K562 (cell line): ENCODE results near the gene GGACT. TPM values are rescaled to one million over a fixed set of nuclear protein-coding genes. Genes with fewer than 3 reads are reported as not detected.

Experiments used
- CBX3 ChIP-seq, 2 experiments: IDR thresholded peaks; 1 replicate in 1 of 2; 2 replicates in 1 of 2; pipeline ENCODE4 v1.6.1; 2012; ENCODE audit warnings: inconsistent platforms in 2 of 2, low read length in 2 of 2, borderline replicate concordance in 1 of 2, control low read depth in 1 of 2
- STAG1 ChIP-seq: sonication (generic); formaldehyde crosslinking; IDR thresholded peaks from 2 replicates; pipeline ENCODE4 v1.5.0; 2020; ENCODE audit warnings: missing genetic modification reagents, borderline replicate concordance
- ZNF311 ChIP-seq: fragments of 250-450 bp; sonication (Bioruptor Pico); IDR thresholded peaks from 2 replicates; pipeline ENCODE4 v1.4.0; 2020; ENCODE audit warnings: mild to moderate bottlenecking, moderate library complexity
- polyA plus RNA-seq, 8 experiments: library from polyadenylated mRNA; depleted of rRNA in 4 of 8; stranded (reverse) in 5 of 8; unstranded in 3 of 8; fragments of >200 nt; fragmentation: Nextera tagmentation in 2 of 8; fragmentation: Illumina TruSeq in 1 of 8; extraction: Ambion mirVana in 2 of 8; extraction: Trizol in 1 of 8; gene quantifications; 2 replicates each; pipeline versions ENCODE4 v1.2.1 to v1.2.3, GENCODE V29; 2011 to 2014; ENCODE audit warnings: inconsistent platforms in 1 of 8, missing spikeins in 1 of 8
- total RNA-seq, 7 experiments: library from RNA; depleted of rRNA in 6 of 7; stranded (reverse); fragments of >200 nt in 6 of 7; fragmentation: Illumina TruSeq in 2 of 7; extraction: Trizol in 2 of 7; gene quantifications; 2 replicates each; pipeline versions ENCODE4 v1.2.1 to v1.2.3, GENCODE V29; 2011 to 2021; ENCODE audit warnings: low replicate concordance in 1 of 7
- TF ChIP-seq, protein P1 (sequence below): fragments of 200-800 bp; sonication (Bioruptor generic); IDR thresholded peaks from 2 replicates; pipeline ENCODE4 v1.6.1; 2017; ENCODE audit warnings: missing genetic modification characterization, missing compliant biosample characterization
- TF ChIP-seq, protein P2 (sequence below): sonication (generic); formaldehyde crosslinking; IDR thresholded peaks from 2 replicates; pipeline ENCODE4 v1.8.0; 2023; ENCODE audit warnings: missing genetic modification reagents, mild to moderate bottlenecking, borderline replicate concordance
- TF ChIP-seq, protein P3 (sequence below): sonication (generic); formaldehyde crosslinking; IDR thresholded peaks from 2 replicates; pipeline ENCODE4 v1.8.1; 2023; ENCODE audit warnings: mild to moderate bottlenecking, missing genetic modification reagents, moderate library complexity

Gene GGACT
- total and polyA plus RNA-seq, 9 of the 15 experiments (the other 6 are each of a cell fraction or from before 2014, with no cell fraction given) = 0.20 to 3.2 (median 1.7) TPM

DNA sequence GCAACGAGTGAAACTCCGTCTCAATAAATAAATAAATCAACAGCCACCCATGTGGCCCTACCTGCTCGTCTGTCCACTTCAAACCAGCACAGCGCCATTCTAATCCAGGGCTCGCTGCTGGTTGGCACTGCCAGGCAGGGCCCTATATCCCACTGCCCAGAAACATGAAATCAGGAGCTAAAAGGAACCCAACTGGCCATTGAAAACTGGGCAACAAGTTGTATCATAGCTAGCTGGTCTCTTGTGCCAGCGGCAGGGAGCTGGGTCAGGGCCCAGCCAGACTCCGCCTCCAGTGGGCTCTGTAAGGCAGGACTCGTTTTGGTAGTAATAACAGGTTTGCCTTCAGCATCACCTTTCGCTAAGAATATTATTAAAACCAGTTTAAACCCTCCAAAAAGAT is 39.3 kb downstream of the GGACT start (continued):
- TF ChIP-seq CBX3 (IDR thresholded peaks at IDR 0.05; ENCODE audit: borderline replicate concordance in 1 of 2, low read length in 2 of 2) (no peak), ZNF311 (CRISPR knock-in tag) (no peak), STAG1 (no peak)
- TF ChIP-seq, protein P1, sequence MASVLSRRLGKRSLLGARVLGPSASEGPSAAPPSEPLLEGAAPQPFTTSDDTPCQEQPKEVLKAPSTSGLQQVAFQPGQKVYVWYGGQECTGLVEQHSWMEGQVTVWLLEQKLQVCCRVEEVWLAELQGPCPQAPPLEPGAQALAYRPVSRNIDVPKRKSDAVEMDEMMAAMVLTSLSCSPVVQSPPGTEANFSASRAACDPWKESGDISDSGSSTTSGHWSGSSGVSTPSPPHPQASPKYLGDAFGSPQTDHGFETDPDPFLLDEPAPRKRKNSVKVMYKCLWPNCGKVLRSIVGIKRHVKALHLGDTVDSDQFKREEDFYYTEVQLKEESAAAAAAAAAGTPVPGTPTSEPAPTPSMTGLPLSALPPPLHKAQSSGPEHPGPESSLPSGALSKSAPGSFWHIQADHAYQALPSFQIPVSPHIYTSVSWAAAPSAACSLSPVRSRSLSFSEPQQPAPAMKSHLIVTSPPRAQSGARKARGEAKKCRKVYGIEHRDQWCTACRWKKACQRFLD (CRISPR knock-in tag) = no peak
- TF ChIP-seq, protein P2, sequence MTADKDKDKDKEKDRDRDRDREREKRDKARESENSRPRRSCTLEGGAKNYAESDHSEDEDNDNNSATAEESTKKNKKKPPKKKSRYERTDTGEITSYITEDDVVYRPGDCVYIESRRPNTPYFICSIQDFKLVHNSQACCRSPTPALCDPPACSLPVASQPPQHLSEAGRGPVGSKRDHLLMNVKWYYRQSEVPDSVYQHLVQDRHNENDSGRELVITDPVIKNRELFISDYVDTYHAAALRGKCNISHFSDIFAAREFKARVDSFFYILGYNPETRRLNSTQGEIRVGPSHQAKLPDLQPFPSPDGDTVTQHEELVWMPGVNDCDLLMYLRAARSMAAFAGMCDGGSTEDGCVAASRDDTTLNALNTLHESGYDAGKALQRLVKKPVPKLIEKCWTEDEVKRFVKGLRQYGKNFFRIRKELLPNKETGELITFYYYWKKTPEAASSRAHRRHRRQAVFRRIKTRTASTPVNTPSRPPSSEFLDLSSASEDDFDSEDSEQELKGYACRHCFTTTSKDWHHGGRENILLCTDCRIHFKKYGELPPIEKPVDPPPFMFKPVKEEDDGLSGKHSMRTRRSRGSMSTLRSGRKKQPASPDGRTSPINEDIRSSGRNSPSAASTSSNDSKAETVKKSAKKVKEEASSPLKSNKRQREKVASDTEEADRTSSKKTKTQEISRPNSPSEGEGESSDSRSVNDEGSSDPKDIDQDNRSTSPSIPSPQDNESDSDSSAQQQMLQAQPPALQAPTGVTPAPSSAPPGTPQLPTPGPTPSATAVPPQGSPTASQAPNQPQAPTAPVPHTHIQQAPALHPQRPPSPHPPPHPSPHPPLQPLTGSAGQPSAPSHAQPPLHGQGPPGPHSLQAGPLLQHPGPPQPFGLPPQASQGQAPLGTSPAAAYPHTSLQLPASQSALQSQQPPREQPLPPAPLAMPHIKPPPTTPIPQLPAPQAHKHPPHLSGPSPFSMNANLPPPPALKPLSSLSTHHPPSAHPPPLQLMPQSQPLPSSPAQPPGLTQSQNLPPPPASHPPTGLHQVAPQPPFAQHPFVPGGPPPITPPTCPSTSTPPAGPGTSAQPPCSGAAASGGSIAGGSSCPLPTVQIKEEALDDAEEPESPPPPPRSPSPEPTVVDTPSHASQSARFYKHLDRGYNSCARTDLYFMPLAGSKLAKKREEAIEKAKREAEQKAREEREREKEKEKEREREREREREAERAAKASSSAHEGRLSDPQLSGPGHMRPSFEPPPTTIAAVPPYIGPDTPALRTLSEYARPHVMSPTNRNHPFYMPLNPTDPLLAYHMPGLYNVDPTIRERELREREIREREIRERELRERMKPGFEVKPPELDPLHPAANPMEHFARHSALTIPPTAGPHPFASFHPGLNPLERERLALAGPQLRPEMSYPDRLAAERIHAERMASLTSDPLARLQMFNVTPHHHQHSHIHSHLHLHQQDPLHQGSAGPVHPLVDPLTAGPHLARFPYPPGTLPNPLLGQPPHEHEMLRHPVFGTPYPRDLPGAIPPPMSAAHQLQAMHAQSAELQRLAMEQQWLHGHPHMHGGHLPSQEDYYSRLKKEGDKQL (CRISPR knock-in tag) = no peak
- TF ChIP-seq, protein P3, sequence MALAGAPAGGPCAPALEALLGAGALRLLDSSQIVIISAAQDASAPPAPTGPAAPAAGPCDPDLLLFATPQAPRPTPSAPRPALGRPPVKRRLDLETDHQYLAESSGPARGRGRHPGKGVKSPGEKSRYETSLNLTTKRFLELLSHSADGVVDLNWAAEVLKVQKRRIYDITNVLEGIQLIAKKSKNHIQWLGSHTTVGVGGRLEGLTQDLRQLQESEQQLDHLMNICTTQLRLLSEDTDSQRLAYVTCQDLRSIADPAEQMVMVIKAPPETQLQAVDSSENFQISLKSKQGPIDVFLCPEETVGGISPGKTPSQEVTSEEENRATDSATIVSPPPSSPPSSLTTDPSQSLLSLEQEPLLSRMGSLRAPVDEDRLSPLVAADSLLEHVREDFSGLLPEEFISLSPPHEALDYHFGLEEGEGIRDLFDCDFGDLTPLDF = no peak
